ENCODE data around the gene ZNF468.

Gene ZNF468

GRCh38 chr19:52897138-52897935 lies 39.9 kb upstream of the ZNF468 start, which contains the start of gene ZNF320:
ZNF320 (minus strand) TSS chr19:52897635; CDS start chr19:52890255, 7,380 bp downstream.
- H2AFZ ChIP-seq (ENCODE audit: low read depth) = peak within 1 kb of the TSS; percentile 78
- H3K4me2 ChIP-seq = peak within 1 kb of the TSS; percentile 76

GRCh38 chr19:52896431-52897137 lies 39.2 kb upstream of the ZNF468 start:
- Histone ChIP-seq H3K4me2 (peak overlapping the region; percentile 76), H3K4me1 (ENCODE audit: low read depth, poor library complexity, severe bottlenecking) (no peaks in the 10 kb centered on the region), H3K79me2 (ENCODE audit: insufficient read depth, low read depth) (no peaks in the 10 kb centered on the region), H2AFZ (ENCODE audit: low read depth) (peak overlapping the region; percentile 78), H3K4me3 (IDR thresholded peaks at IDR 0.05; ENCODE audit: insufficient read depth, low read depth, low read length) (no peak overlapping the region), H4K20me1 (ENCODE audit: insufficient read depth) (no peaks in the 10 kb centered on the region), H3K36me3 (ENCODE audit: insufficient read depth) (no peaks in the 10 kb centered on the region), H3K27ac (peak overlapping the region; percentile 47; the same call in 1 of the 2 replicates), H3K9ac (peak overlapping the region; percentile 64; the same call in 1 of the 2 replicates), H3K27me3 (ENCODE audit: insufficient read depth, low read depth) (no peaks in the 10 kb centered on the region)
- no peak for TF ChIP-seq CTCF (conservative IDR thresholded peaks at IDR 0.05; ENCODE audit: low read depth, low read length)

More at GRCh38 chr19:52897138-52897935, 39.9 kb upstream of the ZNF468 start, which contains the start of gene ZNF320:
- H4K20me1 ChIP-seq (ENCODE audit: insufficient read depth) = no peaks in the 10 kb centered on the region
- TF ChIP-seq CTCF (conservative IDR thresholded peaks at IDR 0.05; ENCODE audit: low read depth, low read length) = no peak
- H3K9ac ChIP-seq = peak within 1 kb of the TSS; percentile 64; the same call in 1 of the 2 replicates
- H3K27ac ChIP-seq = peak within 1 kb of the TSS; percentile 47; the same call in 1 of the 2 replicates
- H3K79me2 ChIP-seq (ENCODE audit: insufficient read depth, low read depth) = no peaks in the 10 kb centered on the region
- no peaks in the 10 kb centered on the region for H3K27me3 ChIP-seq (ENCODE audit: insufficient read depth, low read depth)
- H3K4me3 ChIP-seq (IDR thresholded peaks at IDR 0.05; ENCODE audit: insufficient read depth, low read depth, low read length) = no peak within 1 kb of the TSS
- no peaks in the 10 kb centered on the region for H3K36me3 ChIP-seq (ENCODE audit: insufficient read depth)
- no peaks in the 10 kb centered on the region for H3K4me1 ChIP-seq (ENCODE audit: low read depth, poor library complexity, severe bottlenecking)

GRCh38 chr19:52891336-52891735 lies 33.9 kb upstream of the ZNF468 start:
- no peaks in the 10 kb centered on the region for H3K79me2 ChIP-seq (ENCODE audit: insufficient read depth, low read depth)
- no peaks in the 10 kb centered on the region for H4K20me1 ChIP-seq (ENCODE audit: insufficient read depth)
- H3K36me3 ChIP-seq (ENCODE audit: insufficient read depth) = no peaks in the 10 kb centered on the region

GRCh38 chr19:52889931-52890330 lies 32.5 kb upstream of the ZNF468 start:
- no peaks in the 10 kb centered on the region for H3K36me3 ChIP-seq (ENCODE audit: insufficient read depth)
- H3K27ac ChIP-seq = no peak overlapping the region
- H3K4me1 ChIP-seq (ENCODE audit: low read depth, poor library complexity, severe bottlenecking) = no peaks in the 10 kb centered on the region
- no peaks in the 10 kb centered on the region for H3K27me3 ChIP-seq (ENCODE audit: insufficient read depth, low read depth)
- H4K20me1 ChIP-seq (ENCODE audit: insufficient read depth) = no peaks in the 10 kb centered on the region
- H3K79me2 ChIP-seq (ENCODE audit: insufficient read depth, low read depth) = no peaks in the 10 kb centered on the region
- no peak for TF ChIP-seq CTCF (conservative IDR thresholded peaks at IDR 0.05; ENCODE audit: low read depth, low read length)
- no peak overlapping the region for H3K9ac ChIP-seq
- no peak overlapping the region for H2AFZ ChIP-seq (ENCODE audit: low read depth)
- no peak overlapping the region for H3K4me2 ChIP-seq
- H3K4me3 ChIP-seq (IDR thresholded peaks at IDR 0.05; ENCODE audit: insufficient read depth, low read depth, low read length) = no peak overlapping the region

More at GRCh38 chr19:52891336-52891735, 33.9 kb upstream of the ZNF468 start:
- no peaks in the 10 kb centered on the region for H3K27me3 ChIP-seq (ENCODE audit: insufficient read depth, low read depth)
- no peak overlapping the region for H2AFZ ChIP-seq (ENCODE audit: low read depth)
- no peak overlapping the region for H3K4me2 ChIP-seq
- H3K27ac ChIP-seq = no peak overlapping the region
- no peak overlapping the region for H3K4me3 ChIP-seq (IDR thresholded peaks at IDR 0.05; ENCODE audit: insufficient read depth, low read depth, low read length)
- H3K4me1 ChIP-seq (ENCODE audit: low read depth, poor library complexity, severe bottlenecking) = no peaks in the 10 kb centered on the region
- no peak overlapping the region for H3K9ac ChIP-seq
- no peak for TF ChIP-seq CTCF (conservative IDR thresholded peaks at IDR 0.05; ENCODE audit: low read depth, low read length)

Measured in KMS-11 (cell line).